Neural cell (in vitro differentiated cells): ENCODE data around the gene SBK1. TPM values are rescaled to one million over a fixed set of nuclear protein-coding genes. Genes with fewer than 3 reads are reported as not detected.
A peak's percentile ranks its signal among the peaks of the same experiment; 100 is the strongest.

ENCODE experiments used
- H2AFZ ChIP-seq: fragments of 200-600, 300-800 bp; sonication (generic), shearing (Covaris generic); 2 replicates; pipeline ENCODE4 v1.6.0; 2014; ENCODE audit warnings: low read depth, mild to moderate bottlenecking, antibody characterized with exemption, low read length, moderate library complexity
- H3F3A ChIP-seq: fragments of 200-600 bp; shearing (Covaris generic); 2 replicates; pipeline ENCODE4 v1.6.1; 2016; ENCODE audit warnings: mild to moderate bottlenecking, moderate library complexity, mixed read lengths, antibody characterized with exemption, low read length; ENCODE audit not compliant: insufficient read depth, poor library complexity, severe bottlenecking
- H3K27ac ChIP-seq: fragments of 200-600, 300-800 bp; sonication (generic), shearing (Covaris generic); 2 replicates; pipeline ENCODE4 v1.5.1; 2014; ENCODE audit warnings: mild to moderate bottlenecking, low read length, moderate library complexity
- H3K27me3 ChIP-seq: fragments of 300-800, 200-600 bp; sonication (generic), shearing (Covaris generic); 2 replicates; pipeline ENCODE4 v1.6.0; 2014; ENCODE audit warnings: mild to moderate bottlenecking, low read depth, low read length, moderate library complexity; ENCODE audit not compliant: insufficient read depth
- H3K36me3 ChIP-seq: fragments of 300-800, 200-600 bp; sonication (generic), shearing (Covaris generic); 2 replicates; pipeline ENCODE4 v1.5.1; 2014; ENCODE audit warnings: mild to moderate bottlenecking, antibody characterized with exemption, low read length, moderate library complexity; ENCODE audit not compliant: insufficient read depth
- H3K4me2 ChIP-seq: fragments of 300-800, 200-600 bp; sonication (generic), shearing (Covaris generic); 2 replicates; pipeline ENCODE4 v1.6.0; 2014; ENCODE audit warnings: mild to moderate bottlenecking, low read length
- H3K4me3 ChIP-seq: fragments of 300-800, 200-600 bp; sonication (generic), shearing (Covaris generic); 2 replicates; pipeline ENCODE4 v1.5.1; 2014; ENCODE audit warnings: mild to moderate bottlenecking, low read length, moderate library complexity
- H3K79me2 ChIP-seq: fragments of 200-600 bp; shearing (Covaris generic); replicated peaks from 2 replicates; pipeline ENCODE4 v1.6.0; 2014; ENCODE audit warnings: mild to moderate bottlenecking, low read length, moderate library complexity; ENCODE audit not compliant: insufficient read depth
- H3K9ac ChIP-seq: fragments of 300-800, 200-600 bp; sonication (generic), shearing (Covaris generic); 2 replicates; pipeline ENCODE4 v1.6.1; 2016; ENCODE audit warnings: mild to moderate bottlenecking, low read length, mixed read lengths
- H3K9me2 ChIP-seq: fragments of 200-600 bp; shearing (Covaris generic); 2 replicates; pipeline ENCODE4 v1.6.1; 2016; ENCODE audit warnings: mild to moderate bottlenecking, low read length, mixed read lengths; ENCODE audit not compliant: insufficient read depth
- H3K9me3 ChIP-seq: fragments of 200-600, 300-800 bp; sonication (generic), shearing (Covaris generic); 2 replicates; pipeline ENCODE4 v1.6.1; 2016; ENCODE audit warnings: mild to moderate bottlenecking, mixed run types, low read length, moderate library complexity, mixed read lengths
- H4K20me1 ChIP-seq: fragments of 200-600 bp; shearing (Covaris generic); 2 replicates; pipeline ENCODE4 v1.6.1; 2016; ENCODE audit warnings: mild to moderate bottlenecking, mixed run types; ENCODE audit not compliant: insufficient read depth
- EP300 ChIP-seq: fragments of 450-650 bp; conservative IDR thresholded peaks from 2 replicates; pipeline ENCODE4 v1.6.1; 2014; ENCODE audit warnings: antibody characterized with exemption, mild to moderate bottlenecking, moderate library complexity; ENCODE audit not compliant: poor library complexity, severe bottlenecking
- EZH2 ChIP-seq: fragments of 200-600, 300-800 bp; shearing (Covaris generic), sonication (generic); IDR thresholded peaks from 2 replicates; pipeline ENCODE4 v1.6.1; 2014; ENCODE audit warnings: antibody characterized with exemption, low read length, borderline replicate concordance, mild to moderate bottlenecking; ENCODE audit not compliant: insufficient read depth, poor library complexity, severe bottlenecking
- MXI1 ChIP-seq: fragments of 450-650 bp; conservative IDR thresholded peaks from 2 replicates; pipeline ENCODE4 v1.6.1; 2014; ENCODE audit warnings: antibody characterized with exemption, mild to moderate bottlenecking; ENCODE audit not compliant: poor library complexity, severe bottlenecking
- POLR2AphosphoS5 ChIP-seq: IDR thresholded peaks from 2 replicates; pipeline ENCODE4 v1.6.1; 2012
- RAD21 ChIP-seq: fragments of 450-650 bp; conservative IDR thresholded peaks from 2 replicates; pipeline ENCODE4 v1.6.1; 2014; ENCODE audit warnings: antibody characterized with exemption, mild to moderate bottlenecking, moderate library complexity
- SMC3 ChIP-seq: fragments of 450-650 bp; conservative IDR thresholded peaks from 2 replicates; pipeline ENCODE4 v1.6.1; 2014; ENCODE audit warnings: antibody characterized with exemption, mild to moderate bottlenecking, moderate library complexity; ENCODE audit not compliant: poor library complexity
- TAF1 ChIP-seq: IDR thresholded peaks from 2 replicates; pipeline ENCODE4 v1.6.1; 2012; ENCODE audit warnings: low read depth
- polyA plus RNA-seq: library from polyadenylated mRNA; depleted of rRNA; stranded (reverse); fragments of >200 nt; gene quantifications from 2 replicates; pipeline ENCODE4 v1.2.3, GENCODE V29; 2014
- TF ChIP-seq, protein P1 (sequence below): IDR thresholded peaks from 2 replicates; pipeline ENCODE4 v1.6.1; 2012; ENCODE audit warnings: borderline replicate concordance
- TF ChIP-seq, protein P2 (sequence below): fragments of 450-650 bp; IDR thresholded peaks from 2 replicates; pipeline ENCODE4 v1.5.1; 2014; ENCODE audit warnings: antibody characterized with exemption, mild to moderate bottlenecking, moderate library complexity; ENCODE audit not compliant: poor library complexity, severe bottlenecking

The SBK1 gene
- polyA plus RNA-seq, 1 donor from 2014 or later: 18.2 TPM

DNA sequence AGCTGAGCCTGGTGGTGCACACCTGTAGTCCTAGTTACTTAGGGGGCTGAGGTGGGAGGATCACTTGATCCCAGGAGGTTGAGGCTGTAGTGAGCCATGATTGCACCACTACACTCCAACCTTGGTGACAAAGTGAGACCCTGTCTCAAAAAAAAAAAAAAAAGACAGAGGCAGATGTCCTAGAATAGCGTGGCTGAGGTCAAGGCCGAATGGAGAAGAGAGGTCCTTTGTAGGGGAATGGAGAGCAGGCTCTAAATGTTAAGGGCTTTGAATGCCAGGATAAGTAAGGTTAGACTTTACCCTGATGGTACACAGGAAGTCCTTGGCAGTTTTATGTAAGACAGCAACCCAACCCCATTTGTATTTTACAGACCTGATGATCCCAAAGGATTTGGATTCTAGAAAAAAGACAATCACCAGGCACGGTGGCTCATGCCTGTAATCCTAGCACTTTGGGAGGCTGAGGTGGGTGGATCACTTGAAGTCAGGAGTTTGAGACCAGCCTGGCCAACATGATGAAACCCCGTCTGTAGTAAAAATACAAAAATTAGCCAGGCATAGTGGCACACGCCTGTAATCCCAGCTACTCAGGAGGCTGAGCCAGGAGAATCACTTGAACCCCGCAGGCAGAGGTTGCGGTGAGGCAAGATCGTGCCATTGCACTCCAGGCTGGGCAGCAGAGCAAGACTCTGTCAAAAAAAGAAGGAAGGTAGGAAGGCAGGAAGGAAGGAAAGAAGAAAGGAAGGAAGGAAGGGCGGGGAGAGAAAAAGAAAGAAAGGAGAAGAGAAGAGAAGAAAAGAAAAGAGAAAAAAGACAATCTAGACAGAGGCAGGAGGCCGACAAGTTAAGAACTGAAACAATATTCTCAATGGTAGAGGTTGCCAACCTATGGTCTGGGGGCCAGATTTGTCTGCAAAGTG, 2.1 kb upstream of the SBK1 start:
- Histone ChIP-seq H2AFZ (no peak overlapping the region), H3K27me3 (no peaks in the 10 kb centered on the region), H4K20me1 (peaks cover 9% of the 10 kb centered on the region), H3K4me3 (peak overlapping the region; percentile 70), H3K36me3 (peaks cover 9% of the 10 kb centered on the region), H3F3A (no peaks in the 10 kb centered on the region), H3K9me3 (no peaks in the 10 kb centered on the region), H3K27ac (peak overlapping the region; percentile 56), H3K4me2 (peak overlapping the region; percentile 16), H3K79me2 (peaks cover 31% of the 10 kb centered on the region), H3K9me2 (no peaks in the 10 kb centered on the region), H3K9ac (peak overlapping the region; percentile 49)
- TF ChIP-seq TAF1 (no peak), EP300 (no peak), EZH2 (no peak), SMC3 (no peak), RAD21 (no peak), MXI1 (no peak), POLR2AphosphoS5 (no peak)
- TF ChIP-seq, protein P1, sequence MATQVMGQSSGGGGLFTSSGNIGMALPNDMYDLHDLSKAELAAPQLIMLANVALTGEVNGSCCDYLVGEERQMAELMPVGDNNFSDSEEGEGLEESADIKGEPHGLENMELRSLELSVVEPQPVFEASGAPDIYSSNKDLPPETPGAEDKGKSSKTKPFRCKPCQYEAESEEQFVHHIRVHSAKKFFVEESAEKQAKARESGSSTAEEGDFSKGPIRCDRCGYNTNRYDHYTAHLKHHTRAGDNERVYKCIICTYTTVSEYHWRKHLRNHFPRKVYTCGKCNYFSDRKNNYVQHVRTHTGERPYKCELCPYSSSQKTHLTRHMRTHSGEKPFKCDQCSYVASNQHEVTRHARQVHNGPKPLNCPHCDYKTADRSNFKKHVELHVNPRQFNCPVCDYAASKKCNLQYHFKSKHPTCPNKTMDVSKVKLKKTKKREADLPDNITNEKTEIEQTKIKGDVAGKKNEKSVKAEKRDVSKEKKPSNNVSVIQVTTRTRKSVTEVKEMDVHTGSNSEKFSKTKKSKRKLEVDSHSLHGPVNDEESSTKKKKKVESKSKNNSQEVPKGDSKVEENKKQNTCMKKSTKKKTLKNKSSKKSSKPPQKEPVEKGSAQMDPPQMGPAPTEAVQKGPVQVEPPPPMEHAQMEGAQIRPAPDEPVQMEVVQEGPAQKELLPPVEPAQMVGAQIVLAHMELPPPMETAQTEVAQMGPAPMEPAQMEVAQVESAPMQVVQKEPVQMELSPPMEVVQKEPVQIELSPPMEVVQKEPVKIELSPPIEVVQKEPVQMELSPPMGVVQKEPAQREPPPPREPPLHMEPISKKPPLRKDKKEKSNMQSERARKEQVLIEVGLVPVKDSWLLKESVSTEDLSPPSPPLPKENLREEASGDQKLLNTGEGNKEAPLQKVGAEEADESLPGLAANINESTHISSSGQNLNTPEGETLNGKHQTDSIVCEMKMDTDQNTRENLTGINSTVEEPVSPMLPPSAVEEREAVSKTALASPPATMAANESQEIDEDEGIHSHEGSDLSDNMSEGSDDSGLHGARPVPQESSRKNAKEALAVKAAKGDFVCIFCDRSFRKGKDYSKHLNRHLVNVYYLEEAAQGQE: no peak
- TF ChIP-seq, protein P2, sequence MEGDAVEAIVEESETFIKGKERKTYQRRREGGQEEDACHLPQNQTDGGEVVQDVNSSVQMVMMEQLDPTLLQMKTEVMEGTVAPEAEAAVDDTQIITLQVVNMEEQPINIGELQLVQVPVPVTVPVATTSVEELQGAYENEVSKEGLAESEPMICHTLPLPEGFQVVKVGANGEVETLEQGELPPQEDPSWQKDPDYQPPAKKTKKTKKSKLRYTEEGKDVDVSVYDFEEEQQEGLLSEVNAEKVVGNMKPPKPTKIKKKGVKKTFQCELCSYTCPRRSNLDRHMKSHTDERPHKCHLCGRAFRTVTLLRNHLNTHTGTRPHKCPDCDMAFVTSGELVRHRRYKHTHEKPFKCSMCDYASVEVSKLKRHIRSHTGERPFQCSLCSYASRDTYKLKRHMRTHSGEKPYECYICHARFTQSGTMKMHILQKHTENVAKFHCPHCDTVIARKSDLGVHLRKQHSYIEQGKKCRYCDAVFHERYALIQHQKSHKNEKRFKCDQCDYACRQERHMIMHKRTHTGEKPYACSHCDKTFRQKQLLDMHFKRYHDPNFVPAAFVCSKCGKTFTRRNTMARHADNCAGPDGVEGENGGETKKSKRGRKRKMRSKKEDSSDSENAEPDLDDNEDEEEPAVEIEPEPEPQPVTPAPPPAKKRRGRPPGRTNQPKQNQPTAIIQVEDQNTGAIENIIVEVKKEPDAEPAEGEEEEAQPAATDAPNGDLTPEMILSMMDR: no peak

DNA sequence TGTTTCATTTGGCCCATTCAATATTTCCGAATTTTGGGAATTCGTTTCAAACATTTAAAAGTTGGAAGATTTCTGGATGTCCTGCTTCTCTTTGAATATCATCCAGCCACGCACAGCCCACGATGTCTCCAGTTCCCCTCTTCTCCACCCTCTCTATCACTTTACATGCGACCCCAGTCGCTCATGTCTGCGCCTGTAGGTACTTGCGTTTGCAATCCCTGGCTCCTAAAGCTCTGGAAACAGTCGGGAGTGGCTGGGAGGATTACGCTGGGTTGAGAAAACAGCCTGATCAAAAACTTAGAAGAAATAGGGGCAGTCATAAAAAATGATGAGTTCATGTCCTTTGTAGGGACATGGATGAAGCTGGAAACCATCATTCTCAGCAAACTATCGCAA, 1.5 kb upstream of the SBK1 start:
- Histone ChIP-seq H2AFZ (no peak overlapping the region), H3K9me3 (no peaks in the 10 kb centered on the region), H3K9ac (peak overlapping the region; percentile 49), H3K27me3 (no peaks in the 10 kb centered on the region), H3K79me2 (peaks cover 37% of the 10 kb centered on the region), H3K27ac (peak overlapping the region; percentile 56), H3F3A (no peaks in the 10 kb centered on the region), H3K9me2 (no peaks in the 10 kb centered on the region), H3K4me2 (peak overlapping the region; percentile 16), H3K36me3 (peaks cover 9% of the 10 kb centered on the region), H4K20me1 (peaks cover 14% of the 10 kb centered on the region), H3K4me3 (peak overlapping the region; percentile 70)
- TF ChIP-seq, protein P2: no peak
- TF ChIP-seq EP300: no peak
- no peak for TF ChIP-seq SMC3
- no peak for TF ChIP-seq TAF1
- TF ChIP-seq, protein P1: no peak
- TF ChIP-seq MXI1: no peak
- no peak for TF ChIP-seq RAD21
- TF ChIP-seq EZH2: no peak
- TF ChIP-seq POLR2AphosphoS5: no peak
